T-helper 2 cell treated with Interferon-gamma antibody and Interleukin-4, amounts not matched to agents 5 μg/mL and 100 μg/mL, for 36 hours (primary cell): ENCODE results near the gene TBX5.

Experiments
- DNase-seq: peaks from one replicate; pipeline ENCODE4 v3.0.0; 2021; ENCODE audit warnings: low spot score
- H3K27ac Mint-ChIP-seq: one replicate; pipeline ENCODE4 v1.8.0; 2021; ENCODE audit warnings: mild to moderate bottlenecking, mixed read lengths
- H3K27me3 Mint-ChIP-seq: one replicate; pipeline ENCODE4 v1.8.0; 2021; ENCODE audit warnings: low read depth, mixed read lengths
- H3K36me3 Mint-ChIP-seq: one replicate; pipeline ENCODE4 v1.8.0; 2021; ENCODE audit warnings: low read depth, mixed read lengths
- H3K4me1 Mint-ChIP-seq: one replicate; pipeline ENCODE4 v1.8.0; 2021; ENCODE audit warnings: low read depth, mixed read lengths
- H3K4me3 Mint-ChIP-seq: one replicate; pipeline ENCODE4 v1.8.0; 2022; ENCODE audit warnings: mild to moderate bottlenecking, moderate library complexity, mixed read lengths
- H3K9me3 Mint-ChIP-seq: one replicate; pipeline ENCODE4 v1.8.0; 2021; ENCODE audit warnings: mixed read lengths

Gene TBX5

GRCh38 chr12:114404083-114404925 is 1.6 kb downstream of the TBX5 start:
- Mint-ChIP-seq H3K36me3 (no peaks in the 10 kb centered on the region), H3K27me3 (peaks cover 97% of the 10 kb centered on the region), H3K4me3 (no peak overlapping the region), H3K4me1 (no peaks in the 10 kb centered on the region), H3K27ac (no peak overlapping the region), H3K9me3 (no peaks in the 10 kb centered on the region)
- DNase-seq, result no peak

GRCh38 chr12:114403690-114404066 is 2.3 kb downstream of the TBX5 start:
- Mint-ChIP-seq H3K27me3 (peaks cover 98% of the 10 kb centered on the region), H3K27ac (no peak overlapping the region), H3K4me3 (no peak overlapping the region), H3K9me3 (no peaks in the 10 kb centered on the region), H3K4me1 (no peaks in the 10 kb centered on the region), H3K36me3 (no peaks in the 10 kb centered on the region)
- no peak for DNase-seq

DNA sequence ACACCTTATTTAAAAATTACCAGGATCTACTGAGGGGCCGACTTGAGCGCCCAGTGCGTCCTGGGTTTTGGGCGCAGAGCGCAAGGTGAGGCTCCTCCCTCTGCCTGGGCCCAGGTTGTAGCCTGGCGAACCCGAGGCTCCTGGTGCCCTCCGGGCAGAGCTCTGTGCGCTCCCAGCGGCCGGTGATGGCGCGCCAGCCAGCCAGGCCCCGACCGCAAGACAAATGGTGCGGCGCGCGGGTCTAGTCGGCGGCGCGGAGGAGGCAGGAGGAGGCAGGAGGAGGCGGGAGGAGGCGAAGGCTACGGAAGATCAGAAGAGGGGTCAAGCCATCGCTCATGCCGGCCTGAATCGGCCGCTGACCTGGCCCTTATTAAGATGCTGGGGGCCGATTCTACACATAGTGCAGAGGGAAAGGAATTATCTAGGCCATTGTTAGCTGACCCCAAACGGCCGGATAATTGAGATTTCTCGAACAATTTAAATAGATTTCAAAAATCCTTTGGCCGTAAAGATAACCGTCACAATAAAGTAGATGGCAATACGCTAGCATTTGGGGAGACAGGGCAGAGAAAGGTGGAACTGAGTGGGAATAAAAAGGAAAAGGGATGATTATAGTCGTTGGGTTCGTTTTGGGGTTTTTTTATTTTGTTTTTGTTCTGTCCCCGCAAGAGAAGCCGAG is 2.8 kb downstream of the TBX5 start:
- H3K27me3 Mint-ChIP-seq, result peaks cover 98% of the 10 kb centered on the region
- DNase-seq, result no peak
- no peaks in the 10 kb centered on the region for H3K4me1 Mint-ChIP-seq
- no peak overlapping the region for H3K4me3 Mint-ChIP-seq
- no peaks in the 10 kb centered on the region for H3K36me3 Mint-ChIP-seq
- H3K27ac Mint-ChIP-seq, result no peak overlapping the region
- H3K9me3 Mint-ChIP-seq, result no peaks in the 10 kb centered on the region

- Mint-ChIP-seq H3K36me3 (no peaks in the 10 kb centered on the region), H3K9me3 (no peaks in the 10 kb centered on the region), H3K4me3 (no peak overlapping the region), H3K4me1 (no peaks in the 10 kb centered on the region), H3K27me3 (peaks cover 98% of the 10 kb centered on the region), H3K27ac (no peak overlapping the region)
- DNase-seq, result no peak
These were observed 3.7 kb downstream of the TBX5 start for GRCh38 chr12:114402084-114402717.

DNA sequence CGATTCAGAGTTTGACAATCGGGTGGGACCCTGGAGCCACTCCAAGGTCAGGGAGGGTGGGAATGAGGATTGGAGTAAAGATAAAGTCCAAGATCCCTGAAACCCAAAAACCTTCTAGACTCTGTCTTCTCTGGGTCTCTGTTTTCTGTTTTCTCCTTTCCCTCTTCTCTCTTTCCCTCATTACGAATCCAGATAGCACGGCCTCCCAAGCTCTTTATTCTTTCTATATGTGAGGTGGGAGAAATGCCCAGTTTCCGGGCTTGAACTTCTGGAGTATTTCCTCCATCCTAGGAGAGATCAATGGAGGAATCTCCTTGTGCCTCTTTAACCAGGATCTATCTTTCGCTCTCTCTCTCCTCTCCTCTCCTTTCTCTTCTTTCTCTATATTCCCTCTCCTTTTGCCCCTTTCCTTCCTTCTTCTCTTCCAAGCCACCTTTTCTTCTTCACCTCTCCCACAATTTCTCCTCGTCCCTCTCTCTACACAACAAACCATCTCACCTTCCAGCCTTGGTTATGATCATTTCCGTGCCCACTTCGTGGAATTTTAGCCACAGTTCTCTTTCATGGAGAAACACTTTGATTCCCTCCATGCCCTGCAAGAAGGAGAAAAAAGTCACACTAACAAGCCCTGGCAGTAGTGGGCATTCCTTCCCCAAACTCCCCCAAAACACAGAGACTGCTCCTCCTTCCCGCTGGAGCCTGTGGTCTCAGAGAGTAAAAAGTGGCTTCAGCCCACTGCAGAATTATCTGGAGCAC is 4.4 kb downstream of the TBX5 start:
- H3K27me3 Mint-ChIP-seq, result peaks cover 98% of the 10 kb centered on the region
- no peak for DNase-seq
- H3K4me3 Mint-ChIP-seq, result no peak overlapping the region
- no peak overlapping the region for H3K27ac Mint-ChIP-seq
- no peaks in the 10 kb centered on the region for H3K9me3 Mint-ChIP-seq
- H3K4me1 Mint-ChIP-seq, result no peaks in the 10 kb centered on the region
- no peaks in the 10 kb centered on the region for H3K36me3 Mint-ChIP-seq

DNA sequence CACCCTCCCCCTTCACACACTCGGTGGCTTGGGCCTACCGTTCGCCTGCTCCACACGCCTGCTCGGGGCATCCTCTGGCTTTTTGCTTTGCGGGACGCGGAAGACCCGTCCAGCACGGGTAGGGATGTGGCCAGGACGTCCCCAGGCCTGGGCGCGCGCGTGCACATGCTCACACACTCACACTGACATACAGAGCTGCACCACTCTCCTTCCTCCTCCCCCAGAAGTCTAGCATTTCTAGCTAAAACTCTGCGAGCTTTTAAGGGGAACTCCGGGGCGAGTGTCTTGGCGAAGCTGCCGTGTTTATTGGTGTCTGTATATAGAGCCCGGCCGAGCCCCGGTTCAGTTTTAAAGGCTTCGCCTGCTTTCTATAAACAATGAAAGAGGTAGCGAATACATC is 5.0 kb downstream of the TBX5 start:
- no peak overlapping the region for H3K27ac Mint-ChIP-seq
- H3K36me3 Mint-ChIP-seq, result no peaks in the 10 kb centered on the region
- no peaks in the 10 kb centered on the region for H3K9me3 Mint-ChIP-seq
- no peak overlapping the region for H3K4me3 Mint-ChIP-seq
- peaks cover 95% of the 10 kb centered on the region for H3K27me3 Mint-ChIP-seq
- no peaks in the 10 kb centered on the region for H3K4me1 Mint-ChIP-seq
- DNase-seq, result no peak

DNA sequence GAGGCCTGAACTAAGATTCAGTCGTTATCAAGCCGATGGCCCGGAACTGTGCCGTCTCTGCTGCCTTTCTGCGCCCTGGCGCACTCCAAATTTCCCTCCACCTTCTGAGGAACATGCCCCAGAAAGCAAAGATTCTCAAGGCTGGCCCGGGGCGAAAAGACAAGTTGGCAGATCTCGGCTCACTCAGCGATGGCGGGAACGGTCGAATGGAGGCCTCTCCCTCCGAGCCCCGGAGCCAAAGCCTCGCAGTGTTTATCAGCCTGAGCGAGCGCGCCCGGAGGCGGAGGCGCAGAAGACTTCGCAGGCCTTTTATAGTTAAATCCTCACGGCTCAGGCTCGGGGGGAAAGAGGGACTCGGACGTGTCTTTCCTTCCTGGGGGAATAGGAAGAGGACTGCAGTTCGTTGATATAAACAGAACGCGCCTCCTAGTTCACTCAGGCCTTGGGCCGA is 5.6 kb downstream of the TBX5 start:
- Mint-ChIP-seq H3K36me3 (no peaks in the 10 kb centered on the region), H3K27me3 (peaks cover 95% of the 10 kb centered on the region), H3K4me3 (no peak overlapping the region), H3K9me3 (no peaks in the 10 kb centered on the region), H3K27ac (no peak overlapping the region), H3K4me1 (no peaks in the 10 kb centered on the region)
- no peak for DNase-seq

GRCh38 chr12:114399664-114400211 is 6.2 kb downstream of the TBX5 start:
- peaks cover 95% of the 10 kb centered on the region for H3K27me3 Mint-ChIP-seq
- H3K36me3 Mint-ChIP-seq, result no peaks in the 10 kb centered on the region
- H3K27ac Mint-ChIP-seq, result no peak overlapping the region
- H3K4me3 Mint-ChIP-seq, result no peak overlapping the region
- no peaks in the 10 kb centered on the region for H3K4me1 Mint-ChIP-seq
- DNase-seq, result no peak
- no peaks in the 10 kb centered on the region for H3K9me3 Mint-ChIP-seq

DNA sequence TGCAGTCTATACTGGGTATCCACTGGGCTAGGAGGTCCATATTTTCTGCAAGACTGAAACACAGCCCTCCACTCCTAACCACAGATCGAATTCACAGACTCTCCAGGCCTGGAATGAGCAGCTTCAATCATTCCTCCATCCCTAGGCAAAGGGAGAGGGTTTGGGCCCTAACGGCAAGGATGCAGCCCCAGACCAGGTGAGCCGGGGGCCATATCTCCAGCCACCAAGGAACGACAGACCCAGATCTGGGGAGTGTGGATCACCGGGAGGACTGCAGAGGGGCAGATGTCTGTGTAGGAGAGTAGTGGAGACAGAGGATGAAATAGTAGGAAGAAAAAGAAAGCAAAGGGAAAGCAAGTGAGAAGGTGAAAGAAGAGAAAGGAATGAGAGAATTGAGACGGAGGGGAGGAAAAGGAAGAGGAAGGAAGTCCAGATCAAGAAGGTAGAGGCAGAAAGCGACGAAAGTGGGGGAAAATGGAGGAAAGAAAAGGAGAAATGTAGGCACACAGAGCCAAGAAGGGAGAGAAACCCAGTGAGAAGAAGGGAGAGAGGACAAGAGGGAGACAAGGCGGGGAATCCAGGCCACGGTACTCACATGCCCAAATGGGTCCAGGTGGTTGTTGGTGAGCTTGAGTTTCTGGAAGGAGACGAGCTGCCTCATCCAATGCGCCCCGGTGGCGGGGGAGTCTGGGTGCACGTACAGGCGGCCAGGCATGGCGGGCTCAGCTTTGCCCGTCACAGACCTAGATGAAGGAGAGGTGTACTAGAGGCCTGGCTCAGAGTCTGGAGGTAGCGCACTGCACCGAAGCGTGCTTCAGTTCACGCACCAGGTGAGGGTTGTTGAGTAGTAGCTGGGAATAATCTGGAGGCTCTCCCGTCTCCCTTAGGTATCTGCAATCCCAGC is 7.7 kb downstream of the TBX5 start:
- H3K27ac Mint-ChIP-seq, result no peak overlapping the region
- H3K27me3 Mint-ChIP-seq, result peaks cover 94% of the 10 kb centered on the region
- no peak overlapping the region for H3K4me3 Mint-ChIP-seq
- no peaks in the 10 kb centered on the region for H3K4me1 Mint-ChIP-seq
- no peaks in the 10 kb centered on the region for H3K9me3 Mint-ChIP-seq
- DNase-seq, result no peak
- no peaks in the 10 kb centered on the region for H3K36me3 Mint-ChIP-seq

DNA sequence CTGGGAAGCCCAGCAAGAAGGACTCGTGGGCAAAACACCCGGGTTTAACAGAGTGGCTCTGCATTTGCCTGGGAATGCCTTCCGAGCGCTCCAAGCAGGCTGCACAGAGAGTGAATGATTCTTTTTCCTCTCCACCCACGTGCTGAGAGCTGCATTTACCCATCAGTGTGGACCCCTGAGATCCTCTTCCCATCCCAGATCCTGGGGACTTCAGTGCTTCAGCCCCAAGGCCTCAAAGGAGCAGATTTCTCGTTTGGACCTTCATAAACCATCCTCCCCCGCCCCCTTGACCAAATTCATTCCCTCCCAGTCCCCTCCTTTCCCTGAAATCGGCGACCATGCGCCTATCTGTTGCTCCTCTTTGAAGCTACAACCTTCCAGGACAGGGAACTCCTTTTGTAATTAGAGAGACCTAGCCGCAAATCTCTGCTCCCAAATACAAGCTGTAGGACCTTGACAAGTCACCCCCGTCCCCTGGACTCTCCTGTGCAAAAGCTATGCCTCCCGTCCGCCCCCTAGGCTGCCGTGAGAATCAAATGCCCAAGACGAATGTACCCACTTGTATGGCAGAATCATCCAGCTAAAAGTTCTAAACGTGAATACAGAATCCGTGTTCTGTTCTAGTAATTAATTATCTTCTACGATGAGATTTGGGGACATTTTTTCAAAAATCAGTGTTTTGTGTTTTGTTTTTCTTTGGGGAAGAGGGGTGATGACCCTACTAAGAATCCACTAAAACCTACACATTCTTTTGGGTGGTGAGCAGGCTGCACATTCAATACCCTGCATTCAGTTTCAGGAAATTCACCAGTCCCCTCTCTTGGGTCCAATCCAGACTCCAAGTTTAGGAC is 8.8 kb downstream of the TBX5 start:
- Mint-ChIP-seq H3K4me1 (no peaks in the 10 kb centered on the region), H3K27me3 (peaks cover 93% of the 10 kb centered on the region), H3K27ac (no peak overlapping the region), H3K36me3 (no peaks in the 10 kb centered on the region), H3K9me3 (no peaks in the 10 kb centered on the region), H3K4me3 (no peak overlapping the region)
- no peak for DNase-seq

DNA sequence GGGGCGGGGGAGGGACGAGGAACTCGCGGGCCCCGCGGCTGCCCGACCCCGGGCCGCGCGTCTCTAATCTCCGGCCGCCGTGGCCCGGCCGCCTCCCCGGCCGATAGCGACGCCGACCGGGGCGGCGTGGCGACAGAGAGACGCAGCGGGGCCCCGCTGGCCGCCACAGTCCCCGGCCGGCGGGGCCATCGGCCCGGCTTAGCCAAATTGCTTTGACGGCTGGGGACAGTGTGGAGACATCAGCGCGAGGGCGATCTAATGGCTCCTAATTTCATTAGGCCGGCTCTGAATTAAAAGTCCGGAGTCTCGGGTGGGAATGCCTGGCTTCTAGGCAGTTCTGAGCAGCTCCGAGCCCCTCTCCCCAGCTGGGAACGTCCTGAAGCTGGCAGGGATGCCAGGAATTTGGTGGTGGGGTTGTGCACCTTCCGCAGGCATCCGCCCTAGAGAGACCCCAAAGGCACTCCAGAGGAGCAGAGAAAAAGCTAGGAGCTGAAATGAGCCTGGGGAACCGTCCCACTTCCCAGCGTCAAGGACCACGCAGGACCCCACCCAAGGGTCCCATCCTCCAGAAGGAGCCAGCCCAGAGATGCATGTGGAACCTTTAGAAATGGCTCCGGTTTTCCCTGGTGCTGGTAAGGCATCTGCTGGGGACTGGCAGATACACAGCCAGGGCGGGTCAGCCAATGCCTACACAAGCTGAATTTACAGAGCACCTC is 9.6 kb downstream of the TBX5 start:
- Mint-ChIP-seq H3K4me3 (no peak overlapping the region), H3K36me3 (no peaks in the 10 kb centered on the region), H3K4me1 (no peaks in the 10 kb centered on the region), H3K27me3 (peaks cover 89% of the 10 kb centered on the region), H3K27ac (no peak overlapping the region), H3K9me3 (no peaks in the 10 kb centered on the region)
- DNase-seq, result no peak

GRCh38 chr12:114395755-114396152 is 10.2 kb downstream of the TBX5 start:
- Mint-ChIP-seq H3K27me3 (peaks cover 88% of the 10 kb centered on the region), H3K36me3 (no peaks in the 10 kb centered on the region), H3K4me1 (no peaks in the 10 kb centered on the region), H3K9me3 (no peaks in the 10 kb centered on the region), H3K4me3 (no peak overlapping the region), H3K27ac (no peak overlapping the region)
- no peak for DNase-seq
